GM12878 (cell line): ENCODE measurements around the gene MVB12B. TPM values are rescaled to one million over a fixed set of nuclear protein-coding genes. Genes with fewer than 3 reads are reported as not detected.

Source experiments
- ATAC-seq: fragments of 200-7000 bp; cut with Tn5 transposase; 3 replicates; pipeline ENCODE4 v1.9.1; 2020; ENCODE audit warnings: mild to moderate bottlenecking, moderate library complexity
- BruUV-seq: library from RNA; stranded (reverse); fragments of 400-500 nt; replicated peaks from 2 replicates; lab custom pipeline; 2021; lab: Mats Ljungman, UMichigan
- CTCF ChIA-PET: fragments of 300-600 bp; sonication (Branson Sonifier 250); formaldehyde crosslinking; extraction: SDS; loops from one replicate; lab custom pipeline; 2021; ENCODE audit warnings: inconsistent platforms; lab: Yijun Ruan, JAX
- POLR2A ChIA-PET: fragments of 350-600 bp; formaldehyde crosslinking; extraction: SDS; loops from one replicate; lab custom pipeline; 2021; ENCODE audit warnings: inconsistent platforms; lab: Charles Lee
- RAD21 ChIA-PET: fragments of 300-600 bp; sonication (Branson Sonifier 250); formaldehyde crosslinking; loops from one replicate; lab custom pipeline; 2023; ENCODE audit warnings: antibody characterized with exemption; ENCODE audit not compliant: unreplicated experiment; lab: Charles Lee
- SMC1A ChIA-PET: fragments of 300-600 bp; sonication (Branson Sonifier 250); formaldehyde crosslinking; loops from one replicate; lab custom pipeline; 2023; ENCODE audit not compliant: unreplicated experiment, uncharacterized antibody; lab: Charles Lee
- DNase-seq: peaks from one replicate; pipeline ENCODE4 v3.0.0-alpha.2; 2011; ENCODE audit warnings: low read depth, low spot score
- FAIRE-seq: peaks from 3 replicates; lab custom pipeline; 2011; peaks lifted over from hg19 to GRCh38; lab: Jason Lieb, UNC
- H2AFZ ChIP-seq: 2 replicates; pipeline ENCODE4 v1.6.0; 2011; ENCODE audit warnings: low read depth, low read length, control low read depth; ENCODE audit not compliant: control insufficient read depth
- H3K27ac ChIP-seq: 2 replicates; pipeline ENCODE4 v1.5.1; 2011; ENCODE audit warnings: control low read depth; ENCODE audit not compliant: control insufficient read depth, insufficient read depth
- H3K27me3 ChIP-seq, 2 experiments: replicated peaks in 1 of 2; 2 replicates each; pipeline versions ENCODE4 v1.6.0 to v1.6.1; 2011; ENCODE audit warnings: low read length in 1 of 2; ENCODE audit not compliant: control insufficient read depth in 2 of 2, insufficient read depth in 2 of 2
- H3K36me3 ChIP-seq, 2 experiments: 2 replicates each; pipeline ENCODE4 v1.5.1; 2011; ENCODE audit warnings: low read length in 1 of 2; ENCODE audit not compliant: control insufficient read depth in 2 of 2, insufficient read depth in 2 of 2
- H3K4me1 ChIP-seq: 2 replicates; pipeline ENCODE4 v1.6.1; 2011; ENCODE audit warnings: mild to moderate bottlenecking, low read length, moderate library complexity, mixed read lengths; ENCODE audit not compliant: control insufficient read depth, insufficient read depth
- H3K4me2 ChIP-seq: 2 replicates; pipeline ENCODE4 v1.6.0; 2011; ENCODE audit warnings: control low read depth; ENCODE audit not compliant: control insufficient read depth, insufficient read depth
- H3K4me3 ChIP-seq: fragments of 200-600 bp; sonication (generic); 2 replicates; pipeline ENCODE4 v1.5.1; 2016
- H3K79me2 ChIP-seq: 2 replicates; pipeline ENCODE4 v1.6.0; 2011; ENCODE audit warnings: low read length; ENCODE audit not compliant: control insufficient read depth, insufficient read depth
- H3K9ac ChIP-seq: 2 replicates; pipeline ENCODE4 v1.8.0; 2011; ENCODE audit warnings: low read length, control low read depth, mixed read lengths; ENCODE audit not compliant: control insufficient read depth, insufficient read depth
- H3K9me3 ChIP-seq: replicated peaks from 3 replicates; pipeline ENCODE4 v1.5.1; 2011; ENCODE audit warnings: mild to moderate bottlenecking, low read length; ENCODE audit not compliant: control insufficient read depth, insufficient read depth
- H4K20me1 ChIP-seq: 2 replicates; pipeline ENCODE4 v1.6.0; 2011; ENCODE audit not compliant: control insufficient read depth, insufficient read depth
- BHLHE40 ChIP-seq, 2 experiments: fragments of 450-650 bp in 1 of 2; IDR thresholded peaks; 2 replicates each; pipeline ENCODE4 v1.6.1; 2011 to 2017; ENCODE audit warnings: low read depth in 2 of 2, borderline replicate concordance in 1 of 2, improper control_type of control experiment in 1 of 2, low read length in 1 of 2, mild to moderate bottlenecking in 1 of 2
- BMI1 ChIP-seq: fragments of 450-650 bp; IDR thresholded peaks from 2 replicates; pipeline ENCODE4 v1.6.1; 2016; ENCODE audit warnings: mild to moderate bottlenecking, moderate library complexity, borderline replicate concordance
- FOXM1 ChIP-seq: IDR thresholded peaks from 2 replicates; pipeline ENCODE4 v1.6.1; 2012; ENCODE audit warnings: low read depth, mild to moderate bottlenecking, inconsistent platforms, low read length, moderate library complexity
- JUNB ChIP-seq: IDR thresholded peaks from 2 replicates; pipeline ENCODE4 v1.6.1; 2016; ENCODE audit warnings: antibody characterized with exemption, mild to moderate bottlenecking
- KAT2A ChIP-seq: conservative IDR thresholded peaks from 2 replicates; pipeline ENCODE4 v1.6.1; 2011; ENCODE audit warnings: low read depth, low read length; ENCODE audit not compliant: control insufficient read depth
- MEF2A ChIP-seq: IDR thresholded peaks from 2 replicates; pipeline ENCODE4 v1.6.1; 2011; ENCODE audit warnings: low read depth, mild to moderate bottlenecking, low read length, moderate library complexity; ENCODE audit not compliant: insufficient read depth
- NFIC ChIP-seq: IDR thresholded peaks from 2 replicates; pipeline ENCODE4 v1.6.1; 2012; ENCODE audit warnings: low read depth, mild to moderate bottlenecking, inconsistent platforms, low read length, moderate library complexity
- NFYA ChIP-seq: IDR thresholded peaks from 2 replicates; pipeline ENCODE4 v1.6.1; 2011; ENCODE audit warnings: low read depth, mild to moderate bottlenecking, low read length, improper control_type of control experiment, borderline replicate concordance
- RB1 ChIP-seq: fragments of 450-650 bp; formaldehyde crosslinking; IDR thresholded peaks from 2 replicates; pipeline ENCODE4 v1.6.1; 2017; ENCODE audit warnings: mild to moderate bottlenecking, borderline replicate concordance
- SMAD1 ChIP-seq: fragments of 450-650 bp; IDR thresholded peaks from 2 replicates; pipeline ENCODE4 v1.6.1; 2018; ENCODE audit warnings: mild to moderate bottlenecking, low read depth; ENCODE audit not compliant: partially characterized antibody
- WRNIP1 ChIP-seq: IDR thresholded peaks from 2 replicates; pipeline ENCODE4 v1.6.1; 2011; ENCODE audit warnings: low read depth, low read length, improper control_type of control experiment, borderline replicate concordance
- WGBS: methylation state at CpG from one replicate; pipeline ENCODE4 v1.1.6; 2016; ENCODE audit warnings: low lambda C conversion rate; ENCODE audit not compliant: insufficient replicate concordance, insufficient coverage; ENCODE audit errors: missing lambda C conversion rate; 5-methylcytosine and 5-hydroxymethylcytosine counted together
- in situ Hi-C: fragments of 300-500 bp; cut with MboI; formaldehyde crosslinking; loops from 9 replicates; pipeline ENCODE4 v1.14.3; 2018; ENCODE audit warnings: mixed read lengths
- intact Hi-C: fragments of 100-400 bp; cut with micrococcal nuclease; formaldehyde crosslinking; loops from one replicate; pipeline ENCODE4 v1.14.2; 2022; ENCODE audit not compliant: unreplicated experiment
- polyA plus RNA-seq, 11 experiments: library from polyadenylated mRNA; depleted of rRNA in 4 of 11; unstranded in 6 of 11; stranded (reverse) in 5 of 11; fragments of >200 nt; fragmentation: Nextera tagmentation in 4 of 11; fragmentation: Illumina TruSeq in 1 of 11; extraction: Ambion mirVana in 4 of 11; extraction: Trizol in 1 of 11; gene quantifications; 1 replicate in 1 of 11; 2 replicates in 10 of 11; pipeline versions ENCODE4 v1.2.1 to v1.2.3, GENCODE V29; 2011 to 2016; ENCODE audit warnings: inconsistent platforms in 2 of 11, missing spikeins in 2 of 11, low read depth in 1 of 11
- total RNA-seq, 4 experiments: library from RNA; depleted of rRNA in 3 of 4; stranded (reverse); fragments of >200 nt in 3 of 4; fragmentation: Illumina TruSeq in 1 of 4; extraction: Trizol in 1 of 4; gene quantifications; 2 replicates each; pipeline versions ENCODE4 v1.2.1 to v1.2.3, GENCODE V29; 2013 to 2021

The MVB12B gene
- total and polyA plus RNA-seq, 10 of the 15 experiments (the other 5 are each of a cell fraction or from before 2014, with no cell fraction given) = 0.08 TPM; not detected in 9

DNA sequence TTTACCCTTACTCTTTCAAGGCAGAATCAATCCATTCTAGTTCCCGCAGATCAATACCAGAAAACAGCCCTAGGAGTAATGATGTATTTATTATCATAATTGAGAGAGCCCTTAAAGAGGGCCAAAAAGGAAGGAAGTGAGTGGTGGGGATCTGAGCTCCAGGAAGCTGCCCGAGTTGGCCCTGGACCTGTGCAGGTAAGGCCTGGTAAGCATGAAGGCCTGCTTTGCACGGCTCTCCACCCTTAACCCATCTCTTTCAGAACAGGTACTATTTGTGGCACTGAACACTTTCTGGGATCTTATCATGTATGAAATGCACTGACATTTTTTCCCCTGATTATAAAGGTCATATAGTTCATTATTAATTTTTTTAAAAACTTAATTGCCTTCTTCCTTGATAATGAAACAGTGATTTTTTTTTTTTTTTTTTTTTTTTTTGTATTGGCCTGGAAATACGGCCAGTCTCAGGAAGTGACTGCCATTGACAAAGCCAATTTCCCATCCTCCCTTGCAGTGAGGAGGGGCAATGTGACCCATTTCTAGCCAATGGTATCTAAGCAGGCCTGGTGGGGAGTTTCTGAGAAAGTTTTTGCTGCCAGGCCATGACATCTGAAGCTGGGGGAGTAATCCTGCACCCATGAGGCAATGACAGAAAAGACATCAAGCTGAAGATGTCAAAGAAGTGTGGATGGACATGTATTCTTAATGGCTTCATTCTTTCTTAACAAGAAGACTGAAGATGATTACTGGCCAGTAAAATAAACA, 6.3 kb upstream of the MVB12B start (continued):
- no peak for TF ChIP-seq MEF2A
- no peak for TF ChIP-seq RB1
- TF ChIP-seq NFYA = no peak
- no peak for TF ChIP-seq FOXM1
- no peak for TF ChIP-seq BHLHE40 (IDR thresholded peaks at IDR 0.05; ENCODE audit: borderline replicate concordance in 1 of 2, low read depth in 2 of 2, low read length in 1 of 2)
- TF ChIP-seq KAT2A = no peak
- TF ChIP-seq BMI1 = no peak
- no peak for TF ChIP-seq JUNB
- TF ChIP-seq SMAD1 = no peak

DNA sequence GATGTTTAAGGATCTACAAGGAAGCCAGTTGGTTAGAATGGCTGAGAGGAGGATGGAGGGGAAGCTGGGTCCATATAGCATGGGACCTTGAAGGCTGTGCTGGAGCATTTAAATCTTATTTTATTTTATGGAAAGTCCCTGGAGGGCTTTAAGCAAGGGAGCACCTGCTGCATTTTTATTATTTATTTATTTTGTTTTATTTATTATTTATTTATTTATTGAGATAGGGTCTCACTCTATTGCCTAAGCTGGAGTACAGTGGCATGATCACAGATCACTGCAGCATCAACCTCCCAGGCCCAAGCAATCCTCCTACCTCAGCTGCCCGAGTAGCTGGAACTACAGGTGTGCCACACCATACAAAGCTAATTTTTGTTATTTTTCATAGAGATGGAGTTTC, 4.9 kb upstream of the MVB12B start:
- H3K4me2 ChIP-seq = no peak overlapping the region
- in situ Hi-C loops = no loop called here
- no peaks in the 10 kb centered on the region for H3K79me2 ChIP-seq
- CTCF ChIA-PET = interaction anchor here (1.2 to 1.5 kb wide), 2 partner anchors 20 to 22 kb away, joined by 3 read pairs; no protein-coding TSS in a partner anchor
- FAIRE-seq = no peak
- DNase-seq = no peak
- no peak overlapping the region for H3K27ac ChIP-seq
- no peak overlapping the region for H3K4me3 ChIP-seq
- POLR2A ChIA-PET = no interaction called here
- H3K9me3 ChIP-seq = peaks cover 3% of the 10 kb centered on the region; the same call in 2 of the 3 replicates
- no TSS peak for BruUV-seq
- no peak overlapping the region for H2AFZ ChIP-seq
- intact Hi-C loops = no loop called here
- ATAC-seq = no peak
- no peaks in the 10 kb centered on the region for H3K4me1 ChIP-seq
- no peaks in the 10 kb centered on the region for H4K20me1 ChIP-seq
- RAD21 ChIA-PET = interaction anchor here (0.6 kb wide), 1 partner anchor 1885 kb away, joined by 4 read pairs; no protein-coding TSS in a partner anchor
- no peak overlapping the region for H3K9ac ChIP-seq
- TF ChIP-seq WRNIP1 (no peak), NFIC (no peak)
- SMC1A ChIA-PET = interaction anchor here (1.7 kb wide), 1 partner anchor 169 kb away, joined by 4 read pairs; no protein-coding TSS in a partner anchor
- 0% methylated on average over 1 of the region's 1 CpG for WGBS
- H3K36me3 ChIP-seq = no peaks in the 10 kb centered on the region
- peaks cover 2 to 12% of the 10 kb centered on the region in 2 experiments; a peak in 2 of 4 replicates for H3K27me3 ChIP-seq
